GM19372 (cell line): ENCODE results near the gene LY6G6D.

ENCODE experiments used
- ATAC-seq: cut with Tn5 transposase; IDR thresholded peaks from one replicate; pipeline ENCODE4 v1.9.1; 2021; ENCODE audit warnings: mild to moderate bottlenecking, low read depth, moderate library complexity; ENCODE audit not compliant: unreplicated experiment

LY6G6D gene

GRCh38 chr6:31733734-31734133 is 18.6 kb downstream of the LY6G6D start:
- ATAC-seq, result no peak

- ATAC-seq, result no peak
Measured at GRCh38 chr6:31734247-31734820, 19.2 kb downstream of the LY6G6D start.

GRCh38 chr6:31734821-31735406 is 19.8 kb downstream of the LY6G6D start:
- ATAC-seq, result no peak

- no peak for ATAC-seq
Measured at GRCh38 chr6:31736021-31736767, 21.0 kb downstream of the LY6G6D start, which contains the start of gene CLIC1. Gene CLIC1, minus strand, starts transcription at chr6:31736530. Its CDS starts 230 bp downstream, at chr6:31736300.

GRCh38 chr6:31736768-31737314 is 21.7 kb downstream of the LY6G6D start:
- ATAC-seq, result no peak

GRCh38 chr6:31737315-31737990 is 22.3 kb downstream of the LY6G6D start:
- ATAC-seq, result no peak

- ATAC-seq, result no peak
Measured at GRCh38 chr6:31737991-31738979, 23.1 kb downstream of the LY6G6D start.

- peak; percentile 77 for ATAC-seq
Measured at GRCh38 chr6:31739639-31740396, 24.7 kb downstream of the LY6G6D start, which contains the start of gene MSH5. Gene MSH5, plus strand, starts transcription at chr6:31740005. Its CDS starts 462 bp downstream, at chr6:31740467.

- ATAC-seq, result no peak
Measured at GRCh38 chr6:31740397-31741223, 25.5 kb downstream of the LY6G6D start.

- no peak for ATAC-seq
Measured at GRCh38 chr6:31741815-31742214, 26.7 kb downstream of the LY6G6D start.

GRCh38 chr6:31742894-31743293 is 27.7 kb downstream of the LY6G6D start:
- ATAC-seq, result no peak

GRCh38 chr6:31744422-31744821 is 29.3 kb downstream of the LY6G6D start:
- ATAC-seq, result no peak

- no peak for ATAC-seq
Measured at GRCh38 chr6:31749301-31750036, 34.3 kb downstream of the LY6G6D start.

- ATAC-seq, result no peak
Measured at GRCh38 chr6:31750411-31751022, 35.4 kb downstream of the LY6G6D start.

- no peak for ATAC-seq
Measured at GRCh38 chr6:31752739-31753319, 37.7 kb downstream of the LY6G6D start.

GRCh38 chr6:31758281-31758680 is 43.1 kb downstream of the LY6G6D start:
- no peak for ATAC-seq

- no peak for ATAC-seq
Measured at GRCh38 chr6:31760790-31761189, 45.6 kb downstream of the LY6G6D start.
